ENCODE results near the gene WASF2. TPM values are rescaled to one million over a fixed set of nuclear protein-coding genes. Genes with fewer than 3 reads are reported as not detected.
"Not testable (repeated sequence)": the region's sequence is repeated elsewhere in the genome, so short reads cannot be mapped to it uniquely, and the experiment has no call there.

WASF2 gene
- 58.9 TPM for total RNA-seq

- no peak for TF ChIP-seq CTCF (IDR thresholded peaks at IDR 0.05)
- TF ChIP-seq POLR2AphosphoS5 (IDR thresholded peaks at IDR 0.05; ENCODE audit: insufficient read depth in 1 of 2, low read depth in 1 of 2), result peak; percentile 98 to 99
- peak; percentile 55 to 97 for TF ChIP-seq POLR2A (IDR thresholded peaks at IDR 0.05)
- DNase-seq (ENCODE audit: extremely low spot score in 2 of 2), result peak in 1 of 2 donors; percentile 99
- H3K27me3 ChIP-seq, result no peaks in the 10 kb centered on the region
- H3K9me3 ChIP-seq, result no peaks in the 10 kb centered on the region
- intact Hi-C loops (cut with DNase I), result loop anchor here (5.0 kb wide), 1 partner anchor 83 kb away; no protein-coding TSS in a partner anchor
- peak within 1 kb of the TSS; percentile 100 for H3K27ac ChIP-seq
- H3K4me3 ChIP-seq, result peak within 1 kb of the TSS; percentile 94 to 100
- no peaks in the 10 kb centered on the region for H3K36me3 ChIP-seq
- peaks cover 47% of the 10 kb centered on the region for H3K4me1 ChIP-seq
Measured at GRCh38 chr1:27489973-27490741, at the start of gene WASF2. Gene WASF2, minus strand, starts transcription at chr1:27490167. Its CDS starts 61,277 bp downstream, at chr1:27428890.

GRCh38 chr1:27538793-27539192 lies 48.8 kb upstream of the WASF2 start:
- H3K27me3 ChIP-seq, result no peaks in the 10 kb centered on the region
- H3K4me3 ChIP-seq, result no peak overlapping the region
- no peak for DNase-seq (ENCODE audit: extremely low spot score in 2 of 2)
- no peaks in the 10 kb centered on the region for H3K9me3 ChIP-seq
- intact Hi-C loops (cut with DNase I), result no loop called here
- peaks cover 0 to 2% of the 10 kb centered on the region in 2 donors for H3K36me3 ChIP-seq
- peak overlapping the region; percentile 99 for H3K27ac ChIP-seq
- peaks cover 87% of the 10 kb centered on the region for H3K4me1 ChIP-seq
- TF ChIP-seq CTCF (IDR thresholded peaks at IDR 0.05) (no peak), POLR2A (IDR thresholded peaks at IDR 0.05) (no peak), POLR2AphosphoS5 (IDR thresholded peaks at IDR 0.05; ENCODE audit: insufficient read depth in 1 of 2, low read depth in 1 of 2) (no peak)

GRCh38 chr1:27538305-27538676 lies 48.3 kb upstream of the WASF2 start:
- Histone ChIP-seq H3K27ac (peak overlapping the region; percentile 99), H3K4me1 (peaks cover 82% of the 10 kb centered on the region)

GRCh38 chr1:27536767-27537166 lies 46.8 kb upstream of the WASF2 start:
- Histone ChIP-seq H3K9me3 (no peaks in the 10 kb centered on the region), H3K4me3 (no peak overlapping the region), H3K4me1 (peaks cover 66% of the 10 kb centered on the region), H3K36me3 (peaks cover 0 to 10% of the 10 kb centered on the region in 2 donors), H3K27ac (peak overlapping the region; percentile 99), H3K27me3 (no peaks in the 10 kb centered on the region)
- DNase-seq (ENCODE audit: extremely low spot score in 2 of 2), result no peak
- peak in 1 of 2 donors; percentile 20 for TF ChIP-seq POLR2AphosphoS5 (IDR thresholded peaks at IDR 0.05; ENCODE audit: insufficient read depth in 1 of 2, low read depth in 1 of 2)
- TF ChIP-seq CTCF (IDR thresholded peaks at IDR 0.05), result no peak
- intact Hi-C loops (cut with DNase I), result no loop called here

More at GRCh38 chr1:27538305-27538676, 48.3 kb upstream of the WASF2 start:
- intact Hi-C loops (cut with DNase I); DNase-seq (ENCODE audit: extremely low spot score in 2 of 2); H3K36me3 ChIP-seq; H3K27me3 ChIP-seq; H3K4me3 ChIP-seq; H3K9me3 ChIP-seq: not testable (repeated sequence)

- no peaks in the 10 kb centered on the region for H3K9me3 ChIP-seq
- H3K27me3 ChIP-seq, result no peaks in the 10 kb centered on the region
- DNase-seq (ENCODE audit: extremely low spot score in 2 of 2), result no peak
- peaks cover 0 to 10% of the 10 kb centered on the region in 2 donors for H3K36me3 ChIP-seq
- peak overlapping the region in 1 of 2 donors; percentile 20 for H3K4me3 ChIP-seq
- no peak for TF ChIP-seq CTCF (IDR thresholded peaks at IDR 0.05)
- peak in 1 of 2 donors; percentile 28 for TF ChIP-seq POLR2AphosphoS5 (IDR thresholded peaks at IDR 0.05; ENCODE audit: insufficient read depth in 1 of 2, low read depth in 1 of 2)
- TF ChIP-seq POLR2A (IDR thresholded peaks at IDR 0.05), result no peak
- peaks cover 60% of the 10 kb centered on the region for H3K4me1 ChIP-seq
- intact Hi-C loops (cut with DNase I), result no loop called here
- peak overlapping the region; percentile 99 for H3K27ac ChIP-seq
Measured at GRCh38 chr1:27536010-27536757, 46.2 kb upstream of the WASF2 start.

Measured in vagina (tissue), 2 donors.